NOMO-1 (cell line): ENCODE results near the gene CBX8.

ENCODE experiments used
- DNase-seq, 2 experiments: peaks; one replicate each; lab custom pipeline; 2025; ENCODE audit not compliant: unreplicated experiment in 2 of 2; lab: John Stamatoyannopoulos, UW

The CBX8 gene

GRCh38 chr17:79821331-79822095, 24.6 kb upstream of the CBX8 start:
- DNase-seq: no peak

- no peak for DNase-seq
Observed at GRCh38 chr17:79820959-79821330, 24.1 kb upstream of the CBX8 start.

GRCh38 chr17:79819534-79820276, 22.8 kb upstream of the CBX8 start:
- no peak for DNase-seq

- no peak for DNase-seq
Observed at GRCh38 chr17:79819085-79819484, 22.2 kb upstream of the CBX8 start.

GRCh38 chr17:79818026-79818758, 21.3 kb upstream of the CBX8 start:
- DNase-seq: no peak

- no peak for DNase-seq
Observed at GRCh38 chr17:79815836-79816461, 19.1 kb upstream of the CBX8 start.

GRCh38 chr17:79814974-79815835, 18.3 kb upstream of the CBX8 start:
- no peak for DNase-seq

GRCh38 chr17:79814127-79814973, 17.5 kb upstream of the CBX8 start:
- DNase-seq: no peak

GRCh38 chr17:79813297-79814126, 16.6 kb upstream of the CBX8 start:
- DNase-seq: no peak

- DNase-seq: no peak
Observed at GRCh38 chr17:79812353-79813258, 15.7 kb upstream of the CBX8 start.

GRCh38 chr17:79811868-79812352, 15.0 kb upstream of the CBX8 start:
- DNase-seq: no peak

GRCh38 chr17:79811011-79811867, 14.4 kb upstream of the CBX8 start:
- DNase-seq: peak; percentile 32 to 54

GRCh38 chr17:79810130-79811010, 13.5 kb upstream of the CBX8 start:
- DNase-seq: peak; percentile 65 to 82

- no peak for DNase-seq
Observed at GRCh38 chr17:79809530-79810129, 12.8 kb upstream of the CBX8 start.
